ENCODE measurements around the gene MT1M. TPM values are rescaled to one million over a fixed set of nuclear protein-coding genes. Genes with fewer than 3 reads are reported as not detected.
A peak's percentile ranks its signal among the peaks of the same experiment; 100 is the strongest.

MT1M gene
- total and polyA plus RNA-seq, 2 experiments from 2014 or later, result not detected

- Histone ChIP-seq H3K4me1 (ENCODE audit: low read depth) (no peaks in the 10 kb centered on the region), H3K27ac (no peak overlapping the region), H3K27me3 (peaks cover 100% of the 10 kb centered on the region), H3K4me3 (peak overlapping the region; percentile 20), H3K9me3 (ENCODE audit: low read depth) (no peaks in the 10 kb centered on the region), H3K36me3 (no peaks in the 10 kb centered on the region)
- TF ChIP-seq CTCF (IDR thresholded peaks at IDR 0.05; ENCODE audit: low read depth, low read length), result no peak
- peak in 1 of 2 donors; percentile 31 for DNase-seq (ENCODE audit: low read depth in 1 of 2, low spot score in 1 of 2)
These were observed 665 bp upstream of the MT1M start for GRCh38 chr16:56631832-56632155.

- Histone ChIP-seq H3K27ac (no peak overlapping the region), H3K4me3 (peak overlapping the region; percentile 20), H3K36me3 (no peaks in the 10 kb centered on the region), H3K27me3 (peaks cover 100% of the 10 kb centered on the region), H3K4me1 (ENCODE audit: low read depth) (no peaks in the 10 kb centered on the region), H3K9me3 (ENCODE audit: low read depth) (no peaks in the 10 kb centered on the region)
- TF ChIP-seq CTCF (IDR thresholded peaks at IDR 0.05; ENCODE audit: low read depth, low read length), result no peak
- DNase-seq (ENCODE audit: low read depth in 1 of 2, low spot score in 1 of 2), result no peak
These were observed 448 bp downstream of the MT1M start for GRCh38 chr16:56632848-56633365.

GRCh38 chr16:56633535-56633934 lies 1.1 kb downstream of the MT1M start:
- no peak overlapping the region for H3K27ac ChIP-seq
- peaks cover 100% of the 10 kb centered on the region for H3K27me3 ChIP-seq
- H3K36me3 ChIP-seq, result no peaks in the 10 kb centered on the region
- TF ChIP-seq CTCF (IDR thresholded peaks at IDR 0.05; ENCODE audit: low read depth, low read length), result no peak
- no peak for DNase-seq (ENCODE audit: low read depth in 1 of 2, low spot score in 1 of 2)
- no peaks in the 10 kb centered on the region for H3K4me1 ChIP-seq (ENCODE audit: low read depth)
- no peak overlapping the region for H3K4me3 ChIP-seq
- H3K9me3 ChIP-seq (ENCODE audit: low read depth), result no peaks in the 10 kb centered on the region

- H3K9me3 ChIP-seq (ENCODE audit: low read depth), result no peaks in the 10 kb centered on the region
- peaks cover 100% of the 10 kb centered on the region for H3K27me3 ChIP-seq
- H3K4me3 ChIP-seq, result no peak overlapping the region
- H3K27ac ChIP-seq, result no peak overlapping the region
- H3K36me3 ChIP-seq, result no peaks in the 10 kb centered on the region
- H3K4me1 ChIP-seq (ENCODE audit: low read depth), result no peaks in the 10 kb centered on the region
- DNase-seq (ENCODE audit: low read depth in 1 of 2, low spot score in 1 of 2), result no peak
- TF ChIP-seq CTCF (IDR thresholded peaks at IDR 0.05; ENCODE audit: low read depth, low read length), result no peak
These were observed 2.4 kb downstream of the MT1M start for GRCh38 chr16:56634715-56635440.

- DNase-seq (ENCODE audit: low read depth in 1 of 2, low spot score in 1 of 2), result no peak
- Histone ChIP-seq H3K4me1 (ENCODE audit: low read depth) (no peaks in the 10 kb centered on the region), H3K36me3 (no peaks in the 10 kb centered on the region), H3K9me3 (ENCODE audit: low read depth) (no peaks in the 10 kb centered on the region), H3K4me3 (no peak overlapping the region), H3K27me3 (peaks cover 100% of the 10 kb centered on the region), H3K27ac (no peak overlapping the region)
- TF ChIP-seq CTCF (IDR thresholded peaks at IDR 0.05; ENCODE audit: low read depth, low read length), result no peak
These were observed 3.0 kb downstream of the MT1M start for GRCh38 chr16:56635441-56635967.

Measured in cardiac muscle cell (in vitro differentiated cells and primary cell).